Measurements from ENCODE around the gene RBSN. TPM values are rescaled to one million over a fixed set of nuclear protein-coding genes. Genes with fewer than 3 reads are reported as not detected.

The RBSN gene
- total and polyA plus RNA-seq, 8 donors, result 24.5 to 37.0 (median 32.7) TPM

DNA sequence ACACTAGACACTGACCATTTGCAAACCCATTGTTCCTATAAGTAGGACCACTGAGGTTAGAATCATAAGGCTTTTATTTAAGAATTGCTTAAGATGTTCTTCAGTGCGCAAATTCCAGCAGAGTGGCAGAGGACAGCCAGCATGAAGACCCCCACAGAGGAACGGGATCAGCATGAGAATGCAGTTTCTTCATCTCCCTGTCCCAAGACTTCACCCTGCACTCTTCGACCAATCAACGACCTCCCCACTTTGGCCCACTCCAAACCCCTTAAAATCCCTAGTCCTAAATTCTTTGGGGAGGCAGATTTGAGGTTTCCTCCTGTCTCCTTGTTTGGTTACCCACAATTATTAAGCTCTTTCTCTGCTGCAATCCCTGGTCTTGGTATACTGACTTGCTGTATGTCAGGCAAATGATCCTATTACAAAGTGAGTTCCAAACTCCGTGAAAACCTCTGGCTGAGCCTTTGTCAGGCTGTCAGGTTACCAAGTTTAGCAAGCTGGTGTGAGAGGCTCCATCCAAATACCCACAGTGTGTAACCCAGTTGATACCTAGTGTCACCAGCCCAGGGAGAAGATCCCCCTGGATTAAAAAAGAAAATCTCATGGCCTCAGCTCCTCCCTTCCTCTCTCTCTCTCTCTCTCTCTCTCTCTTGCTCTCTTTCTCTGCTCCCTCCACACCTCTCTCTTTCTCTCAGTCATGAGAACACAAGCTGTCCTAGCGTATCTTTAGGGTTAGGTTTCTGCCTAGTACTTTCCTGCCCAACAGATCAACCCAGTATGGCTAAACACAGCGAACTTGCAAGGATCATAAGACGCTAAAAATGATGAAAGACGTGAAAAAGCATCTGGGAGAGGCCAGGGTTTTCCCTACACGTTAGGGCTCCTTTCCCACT, 15.8 kb upstream of the RBSN start:
- H3K36me3 ChIP-seq, result no peaks in the 10 kb centered on the region
- H3K27ac ChIP-seq, result no peak overlapping the region
- no peak overlapping the region for H3K4me3 ChIP-seq
- DNase-seq, result no peak
- ATAC-seq, result no peak
- H3K27me3 ChIP-seq, result peaks cover 0 to 13% of the 10 kb centered on the region in 2 donors
- no peaks in the 10 kb centered on the region for H3K9me3 ChIP-seq
- TF ChIP-seq, protein P1, sequence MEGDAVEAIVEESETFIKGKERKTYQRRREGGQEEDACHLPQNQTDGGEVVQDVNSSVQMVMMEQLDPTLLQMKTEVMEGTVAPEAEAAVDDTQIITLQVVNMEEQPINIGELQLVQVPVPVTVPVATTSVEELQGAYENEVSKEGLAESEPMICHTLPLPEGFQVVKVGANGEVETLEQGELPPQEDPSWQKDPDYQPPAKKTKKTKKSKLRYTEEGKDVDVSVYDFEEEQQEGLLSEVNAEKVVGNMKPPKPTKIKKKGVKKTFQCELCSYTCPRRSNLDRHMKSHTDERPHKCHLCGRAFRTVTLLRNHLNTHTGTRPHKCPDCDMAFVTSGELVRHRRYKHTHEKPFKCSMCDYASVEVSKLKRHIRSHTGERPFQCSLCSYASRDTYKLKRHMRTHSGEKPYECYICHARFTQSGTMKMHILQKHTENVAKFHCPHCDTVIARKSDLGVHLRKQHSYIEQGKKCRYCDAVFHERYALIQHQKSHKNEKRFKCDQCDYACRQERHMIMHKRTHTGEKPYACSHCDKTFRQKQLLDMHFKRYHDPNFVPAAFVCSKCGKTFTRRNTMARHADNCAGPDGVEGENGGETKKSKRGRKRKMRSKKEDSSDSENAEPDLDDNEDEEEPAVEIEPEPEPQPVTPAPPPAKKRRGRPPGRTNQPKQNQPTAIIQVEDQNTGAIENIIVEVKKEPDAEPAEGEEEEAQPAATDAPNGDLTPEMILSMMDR (IDR thresholded peaks at IDR 0.05), result no peak
- intact Hi-C loops (cut with DNase I), result no loop called here
- no peaks in the 10 kb centered on the region for H3K4me1 ChIP-seq

DNA sequence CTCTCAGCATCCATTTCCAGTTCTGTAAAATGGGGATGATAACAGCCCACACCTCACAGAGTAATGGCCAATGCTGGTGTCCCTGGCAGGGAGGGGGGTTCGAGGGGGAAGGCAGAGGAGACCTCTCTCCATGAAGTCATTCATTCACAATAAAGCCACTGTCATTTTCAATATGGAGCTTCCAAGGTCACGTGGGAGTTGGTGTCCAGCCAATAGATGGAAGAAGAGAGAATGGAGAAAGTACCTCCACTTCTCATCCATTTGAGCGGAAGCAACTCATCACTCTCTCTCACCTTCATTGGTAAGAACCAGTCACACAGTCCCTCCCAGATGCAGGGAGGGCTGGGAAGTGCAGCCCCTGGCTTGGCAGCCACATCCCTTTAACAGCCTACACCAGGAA, 14.9 kb upstream of the RBSN start:
- Histone ChIP-seq H3K27me3 (peaks cover 0 to 8% of the 10 kb centered on the region in 2 donors), H3K27ac (no peak overlapping the region), H3K4me1 (no peaks in the 10 kb centered on the region), H3K9me3 (no peaks in the 10 kb centered on the region), H3K36me3 (no peaks in the 10 kb centered on the region), H3K4me3 (no peak overlapping the region)
- DNase-seq (no peak), ATAC-seq (no peak)
- TF ChIP-seq, protein P1 (IDR thresholded peaks at IDR 0.05), result no peak
- intact Hi-C loops (cut with DNase I), result no loop called here

GRCh38 chr3:15113471-15113870, 14.5 kb upstream of the RBSN start:
- DNase-seq (no peak), ATAC-seq (no peak)
- H3K4me3 ChIP-seq, result no peak overlapping the region

GRCh38 chr3:15112011-15112410, 13.1 kb upstream of the RBSN start:
- Histone ChIP-seq H3K4me3 (no peak overlapping the region), H3K4me1 (peaks cover 3 to 12% of the 10 kb centered on the region in 2 donors), H3K27ac (no peak overlapping the region), H3K9me3 (no peaks in the 10 kb centered on the region), H3K36me3 (no peaks in the 10 kb centered on the region), H3K27me3 (no peaks in the 10 kb centered on the region)
- ATAC-seq (no peak), DNase-seq (no peak)
- TF ChIP-seq, protein P1 (IDR thresholded peaks at IDR 0.05), result no peak
- intact Hi-C loops (cut with DNase I), result no loop called here

More at GRCh38 chr3:15113471-15113870, 14.5 kb upstream of the RBSN start:
- H3K27ac ChIP-seq, result no peak overlapping the region
- intact Hi-C loops (cut with DNase I), result no loop called here
- no peaks in the 10 kb centered on the region for H3K36me3 ChIP-seq
- no peaks in the 10 kb centered on the region for H3K4me1 ChIP-seq
- H3K27me3 ChIP-seq, result peaks cover 0 to 4% of the 10 kb centered on the region in 2 donors
- TF ChIP-seq, protein P1 (IDR thresholded peaks at IDR 0.05), result no peak
- H3K9me3 ChIP-seq, result no peaks in the 10 kb centered on the region

DNA sequence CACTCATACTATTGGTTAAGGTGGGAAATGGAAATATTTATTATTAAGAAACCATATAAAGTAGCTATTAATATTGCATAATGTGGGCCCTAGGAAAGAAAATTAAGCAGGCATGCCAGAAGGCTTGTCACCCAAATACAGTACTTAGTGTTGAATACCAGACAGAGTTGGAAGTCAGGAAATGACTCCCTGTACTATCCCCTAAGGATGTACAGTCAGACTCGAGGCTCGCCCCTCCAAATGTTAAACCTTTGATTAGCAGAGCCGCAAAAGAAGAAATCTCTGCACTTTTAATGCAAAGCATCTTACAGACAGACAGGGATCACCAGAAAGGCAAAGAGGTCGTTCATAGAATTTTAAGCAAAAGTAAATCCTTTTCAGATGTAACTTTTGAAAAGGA, 11.3 kb upstream of the RBSN start:
- H3K9me3 ChIP-seq, result no peaks in the 10 kb centered on the region
- no peak overlapping the region for H3K4me3 ChIP-seq
- intact Hi-C loops (cut with DNase I), result no loop called here
- TF ChIP-seq, protein P1 (IDR thresholded peaks at IDR 0.05), result no peak
- no peaks in the 10 kb centered on the region for H3K36me3 ChIP-seq
- DNase-seq (no peak), ATAC-seq (no peak)
- no peak overlapping the region for H3K27ac ChIP-seq
- no peaks in the 10 kb centered on the region for H3K27me3 ChIP-seq
- peaks cover 3 to 12% of the 10 kb centered on the region in 2 donors for H3K4me1 ChIP-seq
